HG02981 (cell line): Measurements from ENCODE around the gene LY6G5C.
"Not testable (repeated sequence)": the region's sequence is repeated elsewhere in the genome, so short reads cannot be mapped to it uniquely, and the experiment has no call there.

ENCODE experiments used
- ATAC-seq: cut with Tn5 transposase; IDR thresholded peaks from one replicate; pipeline ENCODE4 v1.9.1; 2021; ENCODE audit warnings: mild to moderate bottlenecking, moderate library complexity; ENCODE audit not compliant: unreplicated experiment

LY6G5C gene

GRCh38 chr6:31715022-31715958 lies 34.4 kb upstream of the LY6G5C start, which contains the start of gene LY6G6D:
TSS of gene LY6G6D (plus strand) at chr6:31715348. CDS start at chr6:31715356, 8 bp downstream.
- ATAC-seq: no peak

DNA sequence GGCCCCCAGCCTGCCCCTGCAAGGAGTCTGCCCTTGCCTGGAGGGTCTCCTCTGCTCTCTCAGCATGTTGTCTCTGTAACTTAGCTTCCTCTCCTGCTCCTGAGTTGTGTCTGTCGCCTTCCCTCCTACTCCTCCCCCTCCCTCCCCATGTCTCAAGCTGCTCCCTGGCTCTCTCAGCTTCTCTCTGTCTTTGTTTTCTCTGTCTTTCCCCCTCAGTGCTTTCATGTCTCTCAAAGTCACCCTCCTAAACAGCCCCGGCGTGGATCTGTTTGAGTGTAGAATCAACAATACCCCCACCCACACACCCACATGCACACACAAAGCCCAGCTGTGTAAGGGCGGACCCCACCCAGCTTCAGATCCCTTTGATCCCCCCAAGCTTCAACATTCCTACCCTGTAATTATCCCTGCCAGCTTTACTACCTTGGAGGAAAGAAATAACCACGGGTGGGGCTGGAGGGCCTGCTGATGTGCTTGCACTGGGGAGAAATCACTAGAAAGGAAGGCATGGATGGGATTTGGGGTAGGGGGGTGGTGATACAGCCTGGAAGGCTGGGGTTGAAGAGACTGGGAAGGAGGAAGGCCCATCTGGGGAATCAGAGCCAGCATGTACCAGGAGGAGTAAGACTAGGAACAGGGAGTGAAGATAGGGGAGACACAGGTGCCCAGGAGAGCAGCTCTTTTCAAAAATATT lies 33.3 kb upstream of the LY6G5C start:
- no peak for ATAC-seq

- ATAC-seq: no peak
These were observed 32.6 kb upstream of the LY6G5C start for GRCh38 chr6:31713465-31713864.

DNA sequence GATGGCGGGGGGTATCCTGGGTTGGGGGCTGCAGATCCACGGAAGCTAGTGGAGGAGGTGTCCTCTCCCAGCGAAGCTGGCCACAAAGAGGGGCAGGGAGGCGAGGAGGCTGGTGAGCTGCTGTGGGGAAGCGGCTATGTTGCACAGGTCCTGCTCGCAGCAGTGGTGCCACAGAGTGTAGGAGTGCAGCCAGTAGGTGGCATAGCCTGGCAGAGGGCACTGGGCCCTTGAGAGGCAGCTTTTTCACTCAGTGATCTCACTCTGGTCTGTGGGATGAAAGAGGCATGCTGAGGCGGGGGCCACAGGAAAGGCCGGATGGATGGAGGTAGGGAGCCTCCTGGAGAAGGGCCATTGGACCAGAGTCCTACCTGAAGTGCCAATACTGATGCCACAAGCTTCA lies 31.4 kb upstream of the LY6G5C start:
- no peak for ATAC-seq

- no peak for ATAC-seq
These were observed 30.4 kb upstream of the LY6G5C start for GRCh38 chr6:31711233-31711632.

DNA sequence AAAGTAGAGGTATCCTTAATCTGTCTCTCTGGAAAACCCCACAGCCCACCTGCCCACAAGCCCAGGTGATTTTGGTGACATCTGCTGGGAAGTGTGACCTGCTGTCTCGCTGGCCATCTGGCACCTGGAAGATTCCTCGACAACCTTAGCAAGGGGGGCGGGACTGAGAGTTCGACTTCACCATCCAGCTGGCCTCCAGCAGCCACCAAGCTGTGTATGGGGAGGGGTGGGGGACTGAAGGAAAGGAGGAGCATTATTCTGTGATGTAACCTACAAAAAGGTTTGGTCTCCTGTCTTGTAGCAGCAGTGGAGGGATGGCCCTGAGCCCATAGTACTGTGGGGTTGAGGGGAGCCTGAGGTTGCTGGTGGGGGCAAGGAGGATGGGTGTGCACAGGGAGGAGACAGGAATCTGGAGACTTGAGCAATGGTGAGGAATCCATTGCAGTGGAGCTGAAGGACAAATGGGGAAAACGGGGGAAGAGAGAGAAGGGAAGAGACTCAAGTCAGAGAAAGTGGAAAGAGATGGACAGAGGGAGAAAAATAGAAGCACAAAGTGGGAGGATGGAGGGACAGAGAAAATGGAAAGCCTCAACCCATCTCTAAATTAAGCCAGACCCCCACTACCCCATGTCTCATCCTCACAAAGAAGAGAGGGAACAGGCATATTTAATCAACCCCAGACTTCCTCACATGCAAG lies 29.8 kb upstream of the LY6G5C start:
- ATAC-seq: no peak

GRCh38 chr6:31709157-31709556 lies 28.3 kb upstream of the LY6G5C start:
- ATAC-seq: not testable (repeated sequence)

DNA sequence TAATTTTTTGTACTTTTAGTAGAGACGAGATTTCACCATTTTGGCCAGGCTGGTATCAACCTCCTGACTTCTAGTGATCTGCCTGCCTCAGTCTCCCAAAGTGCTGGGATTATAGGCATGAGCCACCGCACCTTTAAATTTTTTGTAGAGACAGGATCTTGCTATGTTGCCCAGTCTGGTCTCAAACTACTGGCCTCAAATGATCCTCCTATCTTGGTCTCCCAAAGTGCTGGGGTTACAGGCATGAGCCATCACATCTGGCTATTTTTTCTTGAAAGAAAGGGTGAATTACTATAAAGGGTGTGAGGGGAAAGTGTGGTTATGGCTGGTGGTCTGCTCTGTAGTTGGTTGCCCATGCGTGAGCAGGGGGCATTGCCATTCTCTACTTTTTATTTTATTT lies 27.4 kb upstream of the LY6G5C start:
- no peak for ATAC-seq

GRCh38 chr6:31707701-31708100 lies 26.8 kb upstream of the LY6G5C start:
- no peak for ATAC-seq

- no peak for ATAC-seq
These were observed 25.7 kb upstream of the LY6G5C start, which contains the start of gene LY6G6F for GRCh38 chr6:31706599-31706998. TSS of gene LY6G6F (plus strand) at chr6:31706866. CDS start at chr6:31706907, 41 bp downstream.

DNA sequence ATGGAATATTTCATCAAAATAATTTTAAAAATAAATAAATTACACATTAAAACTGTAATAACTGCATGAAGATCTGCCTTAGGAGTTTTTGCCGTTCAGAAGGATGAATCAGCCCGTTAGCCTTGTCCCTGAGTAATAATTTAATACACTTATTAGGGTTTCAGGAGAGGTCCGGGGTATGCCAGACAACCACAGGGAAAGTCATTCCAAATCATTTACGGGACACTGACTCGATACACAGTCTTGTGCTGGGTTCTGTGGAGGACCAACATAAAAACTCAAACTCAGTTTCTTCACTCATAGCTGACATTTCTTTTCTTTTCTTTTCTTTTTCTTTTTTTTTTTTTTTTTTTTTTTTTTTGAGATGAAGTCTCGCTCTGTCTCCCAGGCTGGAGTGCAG lies 25.1 kb upstream of the LY6G5C start:
- no peak for ATAC-seq

- ATAC-seq: peak; percentile 81
These were observed 22.2 kb upstream of the LY6G5C start, which contains the start of gene ABHD16A for GRCh38 chr6:31702819-31703716. TSS of gene ABHD16A (minus strand) at chr6:31703324. CDS start at chr6:31703281, 43 bp downstream.

GRCh38 chr6:31702405-31702818 lies 21.5 kb upstream of the LY6G5C start:
- ATAC-seq: no peak

GRCh38 chr6:31701666-31702404 lies 21.0 kb upstream of the LY6G5C start:
- ATAC-seq: no peak

DNA sequence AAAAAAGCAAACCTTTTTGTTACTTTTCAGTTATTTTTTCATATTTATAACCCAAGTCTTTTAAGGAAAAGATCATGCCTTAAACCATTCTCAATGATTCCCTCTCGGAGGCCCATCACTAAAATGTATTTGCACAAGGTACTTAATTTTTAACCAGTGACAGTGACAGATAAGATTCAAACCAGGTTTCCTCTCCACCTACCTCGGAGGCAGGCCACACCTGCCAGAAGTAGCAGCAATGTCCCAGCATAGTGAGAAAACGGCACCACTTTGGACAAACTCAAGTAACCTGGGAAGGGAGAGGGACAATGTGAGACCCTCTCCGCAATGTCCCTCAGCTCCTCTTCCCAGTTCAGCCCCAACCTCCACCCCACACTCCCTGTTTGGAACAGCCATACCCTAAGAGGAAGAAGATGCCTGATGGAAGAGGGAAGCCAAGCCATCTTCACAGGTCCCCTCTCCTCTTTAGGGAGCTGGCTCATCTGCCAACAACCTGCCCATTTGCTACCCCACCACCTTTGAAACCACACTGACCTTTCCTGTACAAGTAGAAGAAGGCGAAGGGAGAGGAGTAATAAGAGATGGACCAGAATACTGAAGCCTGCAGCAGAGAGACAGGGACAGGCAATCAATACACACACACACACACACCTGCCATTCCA lies 20.0 kb upstream of the LY6G5C start:
- ATAC-seq: no peak

- ATAC-seq: no peak
These were observed 16.7 kb upstream of the LY6G5C start for GRCh38 chr6:31697555-31697954.

DNA sequence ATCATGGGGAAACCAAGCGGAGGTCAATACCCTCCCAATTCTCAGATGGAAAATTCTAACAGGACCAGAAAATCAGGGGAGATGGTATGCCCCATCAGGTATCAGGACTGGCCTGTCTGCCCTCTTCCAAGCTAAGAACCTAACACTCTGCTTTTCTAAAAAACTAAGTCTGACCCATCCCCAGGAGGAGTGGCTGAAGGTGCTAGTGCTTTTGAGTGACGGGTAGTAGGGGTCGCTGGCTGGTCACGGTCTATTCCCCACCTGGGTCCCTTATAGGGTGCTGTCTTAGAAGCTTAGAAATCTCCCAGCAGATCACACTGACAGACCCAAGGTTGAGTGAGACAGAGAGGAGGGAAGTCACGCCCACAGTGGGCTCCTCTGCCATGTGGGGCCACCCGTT lies 12.7 kb upstream of the LY6G5C start:
- ATAC-seq: no peak

DNA sequence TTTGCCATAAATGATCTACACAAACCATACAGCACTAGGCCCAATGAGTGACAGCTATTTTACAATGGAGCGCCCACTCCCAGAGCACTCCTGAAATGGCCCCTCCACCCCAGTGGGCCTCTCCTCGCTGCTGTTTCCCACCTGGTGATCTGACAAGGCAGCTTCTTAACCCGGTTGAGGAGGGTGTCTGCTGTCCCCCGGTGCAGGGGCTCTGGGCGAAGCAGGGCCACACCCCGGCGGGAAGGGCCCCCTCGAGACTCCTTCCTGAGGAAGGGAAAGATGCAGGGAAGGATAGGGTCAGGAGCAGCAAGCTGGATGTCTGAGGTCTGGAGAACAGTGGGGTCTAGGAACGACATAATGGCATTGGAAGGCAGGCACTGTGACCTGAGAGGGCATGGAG lies 12.0 kb upstream of the LY6G5C start:
- no peak for ATAC-seq

- no peak for ATAC-seq
These were observed 11.5 kb upstream of the LY6G5C start for GRCh38 chr6:31692353-31692752.
